ENCODE results near the gene TMEM94.

GRCh38 chr17:75525806-75526554 is 69.5 kb downstream of the TMEM94 start:
- TF ChIP-seq PAX5 (IDR thresholded peaks at IDR 0.05; ENCODE audit: insufficient read depth, low read length, severe bottlenecking) = no peak
- no peak for TF ChIP-seq SPI1 (IDR thresholded peaks at IDR 0.05; ENCODE audit: low read depth, low read length)
- no peak for TF ChIP-seq TAF1 (IDR thresholded peaks at IDR 0.05; ENCODE audit: low read depth, low read length)
- TF ChIP-seq POLR2A (IDR thresholded peaks at IDR 0.05; ENCODE audit: low read depth, low read length) = no peak
- TF ChIP-seq POLR2AphosphoS5 (IDR thresholded peaks at IDR 0.05; ENCODE audit: low read depth, low read length) = no peak

All from GM12891 (cell line).